ENCODE results near the gene SMAD6.
"Not testable (repeated sequence)": the region's sequence is repeated elsewhere in the genome, so short reads cannot be mapped to it uniquely, and the experiment has no call there.

Gene SMAD6

GRCh38 chr15:66744610-66745279 is 42.7 kb downstream of the SMAD6 start:
- no peak for DNase-seq

- DNase-seq: no peak
Measured at GRCh38 chr15:66745530-66746230, 43.6 kb downstream of the SMAD6 start.

GRCh38 chr15:66746231-66746605 is 44.2 kb downstream of the SMAD6 start:
- DNase-seq: no peak

DNA sequence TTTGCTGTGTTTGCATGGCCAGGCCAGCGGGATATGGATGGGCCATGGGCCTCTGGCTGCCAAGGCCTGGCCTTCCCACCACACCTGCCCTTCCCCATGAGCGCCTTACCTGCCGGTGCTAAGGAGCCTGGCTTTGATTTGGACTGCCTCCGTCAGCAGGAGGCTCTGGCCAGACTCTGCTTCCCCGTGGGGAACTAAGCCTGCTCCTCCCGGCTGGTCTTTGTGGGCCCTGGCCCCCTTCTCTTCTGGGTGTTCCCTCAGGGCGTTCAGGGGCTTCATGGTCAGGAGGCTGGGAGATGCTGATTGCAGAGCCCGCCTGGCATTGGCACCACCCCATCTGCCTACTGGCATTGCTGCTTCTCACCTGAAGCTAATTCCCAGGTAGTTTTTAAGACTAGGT is 45.2 kb downstream of the SMAD6 start:
- DNase-seq: no peak

DNA sequence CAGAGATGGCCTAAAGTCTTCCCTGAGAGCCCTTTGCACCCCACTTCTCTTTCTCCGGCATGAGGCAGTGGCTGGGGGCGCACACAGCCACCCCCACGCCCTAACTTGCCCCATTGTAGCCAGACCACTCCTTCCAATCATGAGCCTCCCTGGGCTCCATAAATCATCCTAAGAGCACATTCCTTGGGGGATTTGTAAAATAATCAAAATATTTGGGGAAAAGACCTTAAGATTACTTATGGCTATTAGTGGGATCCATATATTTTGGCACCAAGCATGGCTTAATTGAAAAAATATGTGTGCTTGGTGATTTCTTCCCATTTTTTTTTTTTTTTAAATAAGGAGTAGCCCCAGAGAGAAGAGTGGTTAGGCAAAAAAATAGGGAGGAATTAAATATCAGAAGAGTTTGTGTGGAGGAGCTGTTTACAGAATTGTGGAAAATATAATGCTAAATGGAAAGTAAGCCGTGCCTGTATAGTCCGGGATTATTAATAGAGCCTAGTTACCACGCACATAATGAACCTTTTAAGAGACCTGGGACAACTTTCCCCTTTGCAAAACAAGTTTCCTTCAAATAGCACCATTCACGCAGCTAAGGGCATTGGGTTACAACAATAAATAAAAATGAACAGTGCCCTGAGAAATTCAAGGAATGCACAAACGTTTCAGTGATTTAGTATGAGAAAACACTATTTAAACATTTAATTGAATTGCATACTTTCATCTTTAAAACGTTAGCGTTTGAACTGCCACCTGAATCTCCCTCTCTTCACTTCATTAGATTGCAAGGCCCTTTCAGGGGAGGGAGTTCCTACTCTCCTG is 46.1 kb downstream of the SMAD6 start:
- DNase-seq: no peak

DNA sequence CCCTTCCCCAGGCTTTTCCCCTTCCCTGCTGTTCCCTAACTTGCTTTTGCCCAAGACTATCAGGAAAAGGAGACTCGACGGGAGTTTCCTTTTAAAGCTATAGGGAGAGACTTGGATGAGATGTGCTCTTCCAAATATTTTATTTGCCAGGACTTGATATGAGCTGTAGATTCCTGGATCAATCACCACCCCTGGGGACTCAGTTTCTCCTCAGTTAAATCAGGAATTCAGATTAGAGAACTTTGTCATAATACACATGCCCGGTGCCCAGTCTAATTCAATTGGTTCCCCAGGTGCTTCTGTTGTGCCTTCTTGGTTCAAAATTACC is 46.6 kb downstream of the SMAD6 start:
- no peak for DNase-seq

- DNase-seq: no peak
Measured at GRCh38 chr15:66749841-66750575, 48.0 kb downstream of the SMAD6 start.

DNA sequence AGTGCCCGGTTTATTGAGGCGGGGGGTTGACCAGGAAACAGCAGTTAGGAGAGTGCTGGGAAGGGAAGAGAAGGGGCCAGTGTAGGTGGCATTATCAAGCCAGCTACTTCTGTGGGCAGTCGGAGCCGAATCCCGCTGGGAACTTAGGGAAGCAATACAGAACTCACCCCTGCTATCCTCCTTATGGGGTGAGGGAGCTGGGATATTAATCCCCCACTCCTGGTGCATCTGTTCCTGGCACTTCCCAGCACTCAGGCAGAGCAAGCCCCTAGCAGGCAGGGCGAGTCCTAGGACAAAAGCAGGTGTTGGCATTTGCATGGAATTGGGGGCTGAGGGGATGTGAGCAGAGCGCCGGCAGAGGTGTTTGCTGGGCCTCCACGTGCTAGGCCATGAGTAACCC is 48.6 kb downstream of the SMAD6 start:
- no peak for DNase-seq

DNA sequence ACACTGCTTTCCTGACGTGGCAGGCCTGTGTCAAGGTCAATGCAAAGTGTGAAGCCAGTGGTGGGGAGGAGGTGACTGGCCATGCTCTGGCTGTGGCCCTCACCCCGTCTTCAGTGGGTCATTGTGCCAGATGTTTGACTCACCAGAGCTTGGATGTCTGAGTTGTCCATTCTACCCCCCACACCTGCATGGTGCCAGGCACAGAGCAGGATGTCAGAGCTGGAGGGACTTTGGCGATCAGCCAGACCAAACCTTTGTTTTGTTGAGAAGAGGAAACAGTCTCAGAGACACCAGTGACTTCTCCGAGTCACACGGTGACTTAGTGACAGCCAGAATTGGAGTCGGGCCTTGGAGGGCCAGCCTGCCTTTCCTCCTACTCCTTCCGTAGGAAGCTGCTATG is 49.5 kb downstream of the SMAD6 start:
- peak; percentile 30 for DNase-seq

DNA sequence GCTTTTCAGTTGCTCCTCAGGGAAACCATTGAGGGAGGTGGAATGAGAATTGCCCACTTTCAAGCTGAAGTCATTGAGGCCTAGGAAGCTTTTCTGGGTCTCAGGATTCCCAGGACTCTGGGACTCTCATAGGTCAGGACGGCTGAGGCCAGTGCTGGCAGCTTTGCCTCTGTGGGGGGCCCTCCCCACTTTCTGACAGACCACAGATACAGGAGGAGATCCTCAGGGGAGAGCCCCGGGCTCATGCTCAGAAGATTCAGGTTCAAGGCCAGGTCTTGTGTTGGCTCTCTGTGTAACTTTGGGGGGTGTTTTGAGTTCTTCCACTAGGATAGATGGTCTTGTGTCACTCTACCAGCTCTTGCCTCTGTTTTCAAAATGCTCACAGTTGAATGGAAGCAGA is 50.0 kb downstream of the SMAD6 start:
- no peak for DNase-seq

DNA sequence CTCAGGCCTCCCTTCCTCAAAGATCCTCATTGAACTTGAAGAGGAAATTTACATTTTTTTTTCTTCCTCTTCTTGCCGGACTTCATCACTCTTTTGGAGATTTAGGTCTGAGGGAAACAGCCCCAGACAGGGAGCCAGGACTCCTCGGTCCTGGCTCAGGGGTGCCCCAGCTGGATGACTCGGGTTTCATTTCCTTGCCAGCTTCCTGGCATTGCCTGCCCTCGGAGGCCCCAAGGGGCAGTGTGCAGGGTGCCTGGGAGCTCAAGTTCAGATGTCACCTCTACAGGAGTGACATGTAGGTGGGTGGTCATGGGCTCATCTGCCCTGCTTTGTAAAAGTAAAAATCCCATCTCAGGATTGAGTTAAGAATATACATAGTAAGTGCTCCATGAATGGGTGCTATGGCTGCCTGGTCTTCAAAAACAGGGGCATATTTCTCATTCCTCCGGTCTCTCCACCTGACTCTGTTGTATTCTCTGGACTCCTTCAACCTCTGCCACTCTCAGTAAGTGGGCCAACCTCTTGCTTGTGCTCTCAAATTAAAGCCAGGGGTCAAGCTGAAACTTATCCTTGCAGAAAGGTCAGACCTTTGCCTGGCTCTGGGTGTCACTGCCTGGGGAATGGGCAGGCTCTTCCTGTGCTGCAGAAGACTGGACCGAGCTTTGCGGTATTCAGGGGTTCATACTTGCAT is 51.8 kb downstream of the SMAD6 start:
- DNase-seq: no peak

DNA sequence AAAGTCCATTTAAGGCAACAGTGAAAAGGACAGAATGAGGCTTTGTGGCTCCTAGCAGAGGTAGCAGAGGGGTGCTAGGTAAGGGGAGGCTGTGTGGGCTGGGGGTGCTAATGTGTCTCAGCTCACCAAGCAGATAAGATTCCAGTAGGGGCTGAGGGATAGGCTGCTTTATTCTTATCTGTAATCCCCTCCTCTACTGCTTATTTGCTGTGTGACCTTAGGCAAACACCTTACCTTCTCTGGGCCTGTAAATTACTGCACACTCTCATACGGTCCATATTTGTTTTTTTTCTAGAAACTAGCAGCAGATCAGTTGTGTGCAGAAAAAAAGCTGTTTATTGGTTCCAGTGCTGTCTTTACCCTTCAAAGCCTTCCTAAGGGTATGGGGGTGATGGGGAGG is 52.8 kb downstream of the SMAD6 start:
- no peak for DNase-seq

DNA sequence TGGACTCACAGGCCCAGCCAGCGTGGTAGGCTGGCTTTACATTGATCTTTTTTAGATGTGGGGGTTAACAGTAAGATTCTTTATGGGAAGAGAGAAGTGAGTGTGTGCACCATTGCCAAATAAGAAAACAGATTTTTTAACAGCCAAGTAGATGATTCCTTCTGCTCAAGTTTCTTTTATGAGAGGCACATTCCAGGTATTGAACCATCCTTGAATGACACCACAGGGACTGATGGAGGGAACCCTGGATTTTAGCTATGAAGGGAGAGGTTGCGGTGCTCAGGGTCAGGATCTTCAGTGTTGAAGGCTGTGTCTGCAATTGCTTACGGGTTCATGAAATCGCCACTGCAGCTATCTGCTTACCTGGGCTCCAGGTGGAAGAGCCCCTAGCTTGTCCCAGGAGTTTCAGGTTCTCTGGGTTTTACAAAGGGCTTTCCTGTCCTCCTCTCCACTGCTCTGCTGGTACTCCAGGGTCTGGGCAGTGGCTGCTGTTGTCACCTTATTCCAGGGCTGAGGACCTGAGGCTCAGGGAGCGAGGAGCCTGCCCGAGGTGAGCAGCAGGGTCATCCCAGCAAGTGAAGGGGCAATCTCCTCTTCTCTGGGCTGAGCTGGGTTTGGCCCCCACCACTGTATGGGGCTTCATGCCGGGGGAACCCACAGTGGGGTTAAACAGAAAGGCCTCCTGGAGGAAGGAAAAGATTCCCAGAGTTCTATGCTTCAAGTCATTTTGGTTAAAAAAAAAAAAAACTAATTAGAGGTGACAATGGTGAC is 53.4 kb downstream of the SMAD6 start:
- DNase-seq: no peak

DNA sequence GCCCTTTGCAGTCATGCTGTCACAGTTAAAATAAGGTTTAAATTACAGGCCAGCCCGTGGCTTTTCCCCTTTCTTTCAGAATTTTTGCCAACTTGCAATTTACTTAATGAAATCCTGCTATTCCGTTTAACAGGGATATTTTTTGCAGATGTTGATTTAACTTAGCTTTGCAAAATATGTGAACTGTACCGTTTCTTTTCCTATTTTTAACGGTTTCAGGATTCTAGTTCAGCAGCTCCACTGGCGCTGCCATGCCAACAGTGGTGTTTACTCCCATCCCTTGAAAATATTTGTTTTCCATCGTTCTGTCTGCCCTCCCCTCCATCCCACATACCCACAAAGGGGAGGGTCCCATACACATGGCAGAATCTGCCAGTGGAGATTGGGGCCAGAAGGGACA is 54.3 kb downstream of the SMAD6 start:
- DNase-seq: no peak

DNA sequence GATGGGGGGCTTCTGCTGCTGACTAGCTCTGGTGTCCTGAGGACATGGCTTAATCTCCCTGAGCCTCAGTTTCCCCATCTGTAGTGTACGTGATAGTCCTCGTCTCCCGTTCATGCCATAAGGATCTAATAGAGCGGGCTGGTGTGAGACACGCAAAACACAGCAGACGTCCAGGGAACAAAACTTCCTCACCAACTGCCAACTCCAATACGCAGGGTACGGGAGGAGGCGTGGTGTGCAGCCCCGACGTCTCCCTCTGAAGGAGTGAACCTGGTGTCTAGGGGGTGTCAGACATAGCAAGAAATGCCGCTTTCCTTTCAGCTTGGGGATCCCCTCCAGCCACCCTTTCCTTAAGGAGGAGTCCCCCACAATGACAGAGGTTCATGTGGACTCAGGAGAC is 55.0 kb downstream of the SMAD6 start:
- DNase-seq: no peak

DNA sequence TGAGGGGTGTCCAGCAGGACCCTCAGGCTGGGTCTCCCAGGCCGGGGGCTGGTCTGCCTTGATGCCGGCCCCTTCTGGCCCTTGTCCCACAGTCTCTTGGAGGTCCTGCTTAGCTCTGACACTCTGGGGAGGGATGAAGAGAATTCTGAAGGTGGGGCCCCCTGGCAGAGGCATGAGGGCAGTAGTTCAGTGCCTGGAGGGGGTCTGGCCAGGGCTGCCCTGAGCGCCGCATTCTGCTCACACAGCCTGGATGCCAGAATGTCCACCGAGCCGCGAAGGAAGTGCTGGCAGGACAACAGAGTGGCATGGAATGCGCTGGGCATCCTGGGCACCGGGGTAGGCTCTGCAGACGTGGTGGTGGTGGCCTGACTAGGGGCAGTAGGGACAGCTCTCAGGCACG is 55.5 kb downstream of the SMAD6 start:
- DNase-seq: no peak

DNA sequence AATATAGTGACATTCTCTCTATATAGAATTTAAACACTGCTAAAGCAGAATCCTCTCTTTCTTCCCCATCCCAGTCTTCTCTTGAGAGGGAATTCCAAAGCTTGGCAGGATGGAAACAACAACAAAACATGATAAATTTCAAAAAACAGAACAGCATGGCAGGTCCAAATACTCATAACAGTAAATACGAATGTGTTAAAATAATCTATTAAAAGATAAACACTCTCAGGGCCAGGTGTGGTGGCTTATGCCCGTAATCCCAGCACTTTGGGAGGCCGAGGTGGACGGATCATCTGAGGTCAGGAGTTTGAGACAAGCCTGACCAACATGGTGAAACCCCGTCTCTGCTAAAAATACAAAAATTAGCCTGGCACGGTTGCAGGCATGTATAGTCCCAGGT is 56.2 kb downstream of the SMAD6 start:
- DNase-seq: not testable (repeated sequence)

GRCh38 chr15:66758844-66759243 is 56.8 kb downstream of the SMAD6 start:
- DNase-seq: no peak

GRCh38 chr15:66760097-66760967 is 58.3 kb downstream of the SMAD6 start:
- DNase-seq: no peak

GRCh38 chr15:66760968-66761725 is 59.1 kb downstream of the SMAD6 start:
- no peak for DNase-seq

Data from DMS53 (cell line).